ENCODE data around the gene RALY. TPM values are rescaled to one million over a fixed set of nuclear protein-coding genes. Genes with fewer than 3 reads are reported as not detected.

RALY gene
- total RNA-seq, 1 experiment from 2014 or later: 119 TPM

- no peaks in the 10 kb centered on the region for H3K4me1 ChIP-seq (ENCODE audit: control insufficient read depth in 1 of 2, insufficient read depth in 2 of 2, low read length in 2 of 2)
- intact Hi-C loops (cut with micrococcal nuclease): no loop called here
- CTCF ChIA-PET: no interaction called here
Observed at GRCh38 chr20:34010405-34010931, 16.8 kb downstream of the RALY start.

More at GRCh38 chr20:34010405-34010931, 16.8 kb downstream of the RALY start:
- H4K20me1 ChIP-seq (ENCODE audit: insufficient read depth): peaks cover 8% of the 10 kb centered on the region
- no peaks in the 10 kb centered on the region for H3K9me3 ChIP-seq (ENCODE audit: control insufficient read depth in 1 of 2, insufficient read depth in 1 of 2, low read depth in 1 of 2, low read length in 2 of 2)
- DNase-seq (ENCODE audit: low read depth, low spot score) (no peak), ATAC-seq (no peak)
- H3K27ac ChIP-seq (ENCODE audit: low read depth, low read length): no peak overlapping the region
- H3K4me3 ChIP-seq (replicated peaks in 1 of 2; ENCODE audit: low read depth in 1 of 2, low read length in 2 of 2): no peak overlapping the region
- H3K27me3 ChIP-seq (ENCODE audit: insufficient read depth, low read length): no peaks in the 10 kb centered on the region
- H2AFZ ChIP-seq (ENCODE audit: low read depth, low read length, poor library complexity, severe bottlenecking): no peak overlapping the region
- no TSS peak for BruUV-seq (replicated peaks)
- no peaks in the 10 kb centered on the region for H3K9me2 ChIP-seq (ENCODE audit: insufficient read depth)
- RAD21 ChIA-PET (ENCODE audit: low non-redundant PET in 1 of 2, low total read pairs in 2 of 2, uncharacterized antibody in 2 of 2, unreplicated experiment in 2 of 2): no interaction called here
- no peak for TF ChIP-seq POLR2AphosphoS5 (IDR thresholded peaks at IDR 0.05; ENCODE audit: low read depth, low read length)
- TF ChIP-seq ZFX (IDR thresholded peaks at IDR 0.05): no peak
- no peak for TF ChIP-seq ELF1 (IDR thresholded peaks at IDR 0.05; ENCODE audit: borderline replicate concordance, low read depth)
- TF ChIP-seq ATF3 (IDR thresholded peaks at IDR 0.05): no peak
- TF ChIP-seq CBX3 (IDR thresholded peaks at IDR 0.05; ENCODE audit: low read depth): no peak
- TF ChIP-seq FOSL1 (IDR thresholded peaks at IDR 0.05; ENCODE audit: low read depth): no peak
- no peak for TF ChIP-seq SP1 (IDR thresholded peaks at IDR 0.05; ENCODE audit: low read depth)
- no peak for TF ChIP-seq RAD21 (IDR thresholded peaks at IDR 0.05; ENCODE audit: low read depth)
- TF ChIP-seq TCF7L2 (IDR thresholded peaks at IDR 0.05; ENCODE audit: borderline replicate concordance, extremely low read depth, insufficient read depth, insufficient read length): no peak
- no peak for TF ChIP-seq MAX (IDR thresholded peaks at IDR 0.05)
- no peak for TF ChIP-seq EZH2phosphoT487 (IDR thresholded peaks at IDR 0.05; ENCODE audit: borderline replicate concordance)
- no peak for TF ChIP-seq ZNF274 (IDR thresholded peaks at IDR 0.05; ENCODE audit: low read depth, low read length)
- TF ChIP-seq CTCF (IDR thresholded peaks at IDR 0.05 in 2 of 3, conservative IDR thresholded peaks at IDR 0.05 in 1 of 3; ENCODE audit: borderline replicate concordance in 1 of 3, insufficient read depth in 1 of 3, low read depth in 2 of 3, low read length in 2 of 3): no peak
- TF ChIP-seq SIN3A (IDR thresholded peaks at IDR 0.05; ENCODE audit: low read depth): no peak
- no peak for TF ChIP-seq EZH2 (IDR thresholded peaks at IDR 0.05)
- no peak for TF ChIP-seq YY1 (IDR thresholded peaks at IDR 0.05; ENCODE audit: extremely low read depth, insufficient replicate concordance, low read depth, low read length)
- TF ChIP-seq SRF (IDR thresholded peaks at IDR 0.05; ENCODE audit: low read depth): no peak
- H3K36me3 ChIP-seq (ENCODE audit: control insufficient read depth in 1 of 2, insufficient read depth in 2 of 2, low read length in 2 of 2): no peaks in the 10 kb centered on the region
- no peak overlapping the region for H3K4me2 ChIP-seq (ENCODE audit: low read length)
- no peak overlapping the region for H3K9ac ChIP-seq (ENCODE audit: low read length)
- H3K79me2 ChIP-seq (ENCODE audit: insufficient read depth, low read length): peaks cover 95% of the 10 kb centered on the region
- POLR2A ChIA-PET: interaction anchor here (1.5 kb wide), 1 partner anchor 17 kb away, joined by 7 read pairs; the partner anchor contains the start of gene RALY

Data from HCT116 (cell line).